ENCODE results near the gene CNTNAP2.

DNA sequence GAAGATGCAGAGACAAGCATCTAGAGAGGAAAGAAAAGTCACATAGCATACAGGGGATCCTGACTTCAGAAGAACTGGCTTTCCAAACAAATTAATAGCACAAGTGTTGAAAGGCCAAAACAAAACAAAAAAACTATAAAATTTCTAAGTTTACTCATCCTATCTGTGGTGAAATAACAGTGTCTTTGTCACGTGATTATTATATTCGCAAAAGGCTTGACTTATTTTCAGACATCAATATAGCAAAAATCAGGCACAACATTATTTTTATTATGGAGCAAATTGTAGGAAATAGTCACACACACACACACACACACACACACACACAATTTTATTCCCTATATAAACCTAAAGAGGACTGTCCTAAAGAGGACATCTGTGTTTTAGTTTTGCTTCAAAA lies 272.3 kb downstream of the CNTNAP2 start:
- no peak for TF ChIP-seq EZH2 (IDR thresholded peaks at IDR 0.05; ENCODE audit: low read length, missing control alignments)
- TF ChIP-seq, protein P1, sequence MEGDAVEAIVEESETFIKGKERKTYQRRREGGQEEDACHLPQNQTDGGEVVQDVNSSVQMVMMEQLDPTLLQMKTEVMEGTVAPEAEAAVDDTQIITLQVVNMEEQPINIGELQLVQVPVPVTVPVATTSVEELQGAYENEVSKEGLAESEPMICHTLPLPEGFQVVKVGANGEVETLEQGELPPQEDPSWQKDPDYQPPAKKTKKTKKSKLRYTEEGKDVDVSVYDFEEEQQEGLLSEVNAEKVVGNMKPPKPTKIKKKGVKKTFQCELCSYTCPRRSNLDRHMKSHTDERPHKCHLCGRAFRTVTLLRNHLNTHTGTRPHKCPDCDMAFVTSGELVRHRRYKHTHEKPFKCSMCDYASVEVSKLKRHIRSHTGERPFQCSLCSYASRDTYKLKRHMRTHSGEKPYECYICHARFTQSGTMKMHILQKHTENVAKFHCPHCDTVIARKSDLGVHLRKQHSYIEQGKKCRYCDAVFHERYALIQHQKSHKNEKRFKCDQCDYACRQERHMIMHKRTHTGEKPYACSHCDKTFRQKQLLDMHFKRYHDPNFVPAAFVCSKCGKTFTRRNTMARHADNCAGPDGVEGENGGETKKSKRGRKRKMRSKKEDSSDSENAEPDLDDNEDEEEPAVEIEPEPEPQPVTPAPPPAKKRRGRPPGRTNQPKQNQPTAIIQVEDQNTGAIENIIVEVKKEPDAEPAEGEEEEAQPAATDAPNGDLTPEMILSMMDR (conservative IDR thresholded peaks at IDR 0.05 in 1 of 2, IDR thresholded peaks at IDR 0.05 in 1 of 2; ENCODE audit: low read depth in 1 of 2, low read length in 2 of 2): no peak

Measured in fibroblast of lung (primary cell).